Neural progenitor cell (in vitro differentiated cells): ENCODE data around the gene SLC16A2. TPM values are rescaled to one million over a fixed set of nuclear protein-coding genes. Genes with fewer than 3 reads are reported as not detected.

ENCODE experiments used
- DNase-seq: peaks from one replicate; pipeline ENCODE4 v3.0.0-alpha.2; 2016; ENCODE audit warnings: low spot score
- H2AFZ ChIP-seq: fragments of 200-600 bp; sonication (generic); replicated peaks from 2 replicates; pipeline ENCODE4 v1.6.1; 2016; ENCODE audit warnings: antibody characterized with exemption
- H3F3A ChIP-seq: fragments of 200-600 bp; sonication (generic); 2 replicates; pipeline ENCODE4 v1.6.1; 2016; ENCODE audit warnings: antibody characterized with exemption, low read depth
- H3K27ac ChIP-seq: fragments of 200-600 bp; sonication (generic); 2 replicates; pipeline ENCODE4 v1.5.1; 2016; ENCODE audit warnings: mild to moderate bottlenecking
- H3K27me3 ChIP-seq: fragments of 200-600 bp; sonication (generic); 2 replicates; pipeline ENCODE4 v1.6.1; 2016; ENCODE audit warnings: mild to moderate bottlenecking, moderate library complexity
- H3K36me3 ChIP-seq: fragments of 200-600 bp; sonication (generic); 2 replicates; pipeline ENCODE4 v1.5.1; 2016
- H3K4me1 ChIP-seq: fragments of 200-600 bp; sonication (generic); 2 replicates; pipeline ENCODE4 v1.6.1; 2016; ENCODE audit warnings: mixed run types
- H3K4me2 ChIP-seq: fragments of 200-600 bp; sonication (generic); 2 replicates; pipeline ENCODE4 v1.6.1; 2016
- H3K4me3 ChIP-seq: fragments of 200-600 bp; sonication (generic); 2 replicates; pipeline ENCODE4 v1.5.1; 2016
- H3K79me2 ChIP-seq: fragments of 200-600 bp; sonication (generic); 2 replicates; pipeline ENCODE4 v1.6.1; 2016; ENCODE audit warnings: low read depth
- H3K9ac ChIP-seq: fragments of 200-600 bp; sonication (generic); 2 replicates; pipeline ENCODE4 v1.6.1; 2016
- H3K9me3 ChIP-seq: fragments of 200-600 bp; sonication (generic); 2 replicates; pipeline ENCODE4 v1.5.1; 2016; ENCODE audit warnings: low read depth
- H4K20me1 ChIP-seq: fragments of 200-600 bp; sonication (generic); 2 replicates; pipeline ENCODE4 v1.6.1; 2016; ENCODE audit warnings: low read depth
- H3K27ac Mint-ChIP-seq: 3 replicates; pipeline ENCODE4 v1.8.0; 2021; ENCODE audit warnings: mixed read lengths
- H3K27me3 Mint-ChIP-seq: 2 replicates; pipeline ENCODE4 v1.8.0; 2022; ENCODE audit warnings: low read depth, mild to moderate bottlenecking, inconsistent platforms, moderate library complexity, mixed read lengths; ENCODE audit not compliant: insufficient read depth
- H3K36me3 Mint-ChIP-seq: 3 replicates; pipeline ENCODE4 v1.8.0; 2021; ENCODE audit warnings: mixed read lengths
- H3K4me1 Mint-ChIP-seq: 3 replicates; pipeline ENCODE4 v1.8.0; 2021; ENCODE audit warnings: mixed read lengths
- H3K4me3 Mint-ChIP-seq: 3 replicates; pipeline ENCODE4 v1.8.0; 2021; ENCODE audit warnings: mild to moderate bottlenecking, moderate library complexity, mixed read lengths
- H3K9me3 Mint-ChIP-seq: 3 replicates; pipeline ENCODE4 v1.8.0; 2020; ENCODE audit warnings: mixed read lengths
- CTCF ChIP-seq: fragments of 200-600 bp; sonication (generic); IDR thresholded peaks from 2 replicates; pipeline ENCODE4 v1.5.1; 2017; ENCODE audit warnings: antibody characterized with exemption, mild to moderate bottlenecking
- EZH2 ChIP-seq: fragments of 200-600 bp; sonication (generic); IDR thresholded peaks from 2 replicates; pipeline ENCODE4 v1.6.1; 2017; ENCODE audit warnings: antibody characterized with exemption, mild to moderate bottlenecking, moderate library complexity
- EZH2phosphoT487 ChIP-seq: fragments of 200-600 bp; sonication (generic); IDR thresholded peaks from 2 replicates; pipeline ENCODE4 v1.6.1; 2017; ENCODE audit warnings: antibody characterized with exemption
- total RNA-seq: library from RNA; depleted of rRNA; stranded (reverse); fragments of >200 nt; gene quantifications from 2 replicates; pipeline ENCODE4 v1.2.3, GENCODE V29; 2015; ENCODE audit warnings: low replicate concordance

SLC16A2 gene
- total RNA-seq, 1 donor from 2014 or later: 12.6 TPM

- H3K4me3 Mint-ChIP-seq: no peak overlapping the region
- no peaks in the 10 kb centered on the region for H4K20me1 ChIP-seq
- H3K4me2 ChIP-seq: no peak overlapping the region
- no peak overlapping the region for H3K27ac ChIP-seq
- H3F3A ChIP-seq: no peaks in the 10 kb centered on the region
- peaks cover 4% of the 10 kb centered on the region for H3K36me3 Mint-ChIP-seq
- TF ChIP-seq EZH2: no peak
- no peak for TF ChIP-seq EZH2phosphoT487
- no peak for TF ChIP-seq CTCF
- H3K4me1 Mint-ChIP-seq: peaks cover 22% of the 10 kb centered on the region
- H3K9ac ChIP-seq: no peak overlapping the region
- no peaks in the 10 kb centered on the region for H3K36me3 ChIP-seq
- H3K27ac Mint-ChIP-seq: no peak overlapping the region
- no peaks in the 10 kb centered on the region for H3K79me2 ChIP-seq
- no peak for DNase-seq
- no peaks in the 10 kb centered on the region for H3K27me3 ChIP-seq
- no peaks in the 10 kb centered on the region for H3K4me1 ChIP-seq
- H3K9me3 ChIP-seq: no peaks in the 10 kb centered on the region
- peaks cover 6% of the 10 kb centered on the region for H3K27me3 Mint-ChIP-seq
- no peak overlapping the region for H2AFZ ChIP-seq
- H3K9me3 Mint-ChIP-seq: peaks cover 10% of the 10 kb centered on the region
- H3K4me3 ChIP-seq: no peak overlapping the region
Measured at GRCh38 chrX:74500067-74500466, 78.8 kb downstream of the SLC16A2 start.

GRCh38 chrX:74500555-74500954 is 79.3 kb downstream of the SLC16A2 start:
- H4K20me1 ChIP-seq: no peaks in the 10 kb centered on the region
- no peak overlapping the region for H2AFZ ChIP-seq
- no peak for TF ChIP-seq EZH2
- TF ChIP-seq CTCF: no peak
- no peak for TF ChIP-seq EZH2phosphoT487
- no peak overlapping the region for H3K4me3 ChIP-seq
- peaks cover 10% of the 10 kb centered on the region for H3K9me3 Mint-ChIP-seq
- H3K36me3 ChIP-seq: no peaks in the 10 kb centered on the region
- H3K27me3 ChIP-seq: no peaks in the 10 kb centered on the region
- H3K4me2 ChIP-seq: no peak overlapping the region
- H3K4me1 ChIP-seq: no peaks in the 10 kb centered on the region
- no peaks in the 10 kb centered on the region for H3K79me2 ChIP-seq
- no peaks in the 10 kb centered on the region for H3K9me3 ChIP-seq
- peaks cover 26% of the 10 kb centered on the region for H3K4me1 Mint-ChIP-seq
- H3K36me3 Mint-ChIP-seq: peaks cover 4% of the 10 kb centered on the region
- DNase-seq: no peak
- H3K9ac ChIP-seq: no peak overlapping the region
- H3K27ac ChIP-seq: no peak overlapping the region
- no peak overlapping the region for H3K27ac Mint-ChIP-seq
- peaks cover 3% of the 10 kb centered on the region for H3F3A ChIP-seq
- H3K4me3 Mint-ChIP-seq: no peak overlapping the region
- H3K27me3 Mint-ChIP-seq: peaks cover 6% of the 10 kb centered on the region

- Mint-ChIP-seq H3K27me3 (peaks cover 3% of the 10 kb centered on the region), H3K36me3 (peaks cover 2% of the 10 kb centered on the region), H3K4me3 (no peak overlapping the region), H3K4me1 (peaks cover 13% of the 10 kb centered on the region), H3K27ac (peak overlapping the region; percentile 44), H3K9me3 (peaks cover 1% of the 10 kb centered on the region)
- no peak overlapping the region for H2AFZ ChIP-seq
- H3K27ac ChIP-seq: no peak overlapping the region
- no peak overlapping the region for H3K4me2 ChIP-seq
- TF ChIP-seq EZH2 (no peak), CTCF (no peak), EZH2phosphoT487 (no peak)
- DNase-seq: peak; percentile 9
- no peaks in the 10 kb centered on the region for H3K9me3 ChIP-seq
- H3K27me3 ChIP-seq: no peaks in the 10 kb centered on the region
- no peak overlapping the region for H3K9ac ChIP-seq
- H3K4me3 ChIP-seq: no peak overlapping the region
- no peaks in the 10 kb centered on the region for H3K79me2 ChIP-seq
- H3K4me1 ChIP-seq: no peaks in the 10 kb centered on the region
- H3F3A ChIP-seq: peaks cover 4% of the 10 kb centered on the region
- H4K20me1 ChIP-seq: no peaks in the 10 kb centered on the region
- no peaks in the 10 kb centered on the region for H3K36me3 ChIP-seq
Measured at GRCh38 chrX:74505437-74505836, 84.1 kb downstream of the SLC16A2 start.
